NCI-H510A treated with DMSO at 0.1 percent for 48 hours (cell line): ENCODE measurements around the gene ELK4.
"Not testable (repeated sequence)": the region's sequence is repeated elsewhere in the genome, so short reads cannot be mapped to it uniquely, and the experiment has no call there.

Source experiments
- DNase-seq: peaks from one replicate; lab custom pipeline; 2025; lab: John Stamatoyannopoulos, UW

ELK4 gene

GRCh38 chr1:205664399-205665017, 32.7 kb upstream of the ELK4 start:
- DNase-seq = no peak

GRCh38 chr1:205663286-205663936, 31.6 kb upstream of the ELK4 start:
- DNase-seq = no peak

- no peak for DNase-seq
Observed at GRCh38 chr1:205662791-205663190, 31.0 kb upstream of the ELK4 start.

GRCh38 chr1:205662135-205662738, 30.4 kb upstream of the ELK4 start:
- no peak for DNase-seq

GRCh38 chr1:205661429-205662134, 29.8 kb upstream of the ELK4 start:
- no peak for DNase-seq

- DNase-seq = no peak
Observed at GRCh38 chr1:205660361-205660760, 28.6 kb upstream of the ELK4 start.

GRCh38 chr1:205658943-205659581, 27.3 kb upstream of the ELK4 start:
- peak; percentile 30 for DNase-seq

GRCh38 chr1:205656236-205656635, 24.4 kb upstream of the ELK4 start:
- DNase-seq = no peak

GRCh38 chr1:205652984-205653383, 21.2 kb upstream of the ELK4 start:
- no peak for DNase-seq

- DNase-seq = no peak
Observed at GRCh38 chr1:205650241-205650640, 18.4 kb upstream of the ELK4 start.

- DNase-seq = no peak
Observed at GRCh38 chr1:205645519-205645918, 13.7 kb upstream of the ELK4 start.

- no peak for DNase-seq
Observed at GRCh38 chr1:205642679-205643307, 11.0 kb upstream of the ELK4 start.

- no peak for DNase-seq
Observed at GRCh38 chr1:205639567-205639966, 7.8 kb upstream of the ELK4 start.

GRCh38 chr1:205637854-205638468, 6.2 kb upstream of the ELK4 start:
- DNase-seq = no peak

- no peak for DNase-seq
Observed at GRCh38 chr1:205636732-205637131, 4.9 kb upstream of the ELK4 start.

GRCh38 chr1:205636138-205636530, 4.3 kb upstream of the ELK4 start:
- DNase-seq = not testable (repeated sequence)

GRCh38 chr1:205633421-205633976, 1.7 kb upstream of the ELK4 start:
- no peak for DNase-seq

GRCh38 chr1:205632669-205633169, 908 bp upstream of the ELK4 start:
- no peak for DNase-seq

GRCh38 chr1:205631010-205631767, 622 bp downstream of the ELK4 start:
- DNase-seq = peak; percentile 86

- DNase-seq = no peak
Observed at GRCh38 chr1:205630651-205631009, 1.2 kb downstream of the ELK4 start.
